NCI-H187 (cell line): ENCODE measurements around the gene DGKB.
"Not testable (repeated sequence)": the region's sequence is repeated elsewhere in the genome, so short reads cannot be mapped to it uniquely, and the experiment has no call there.

Source experiments
- DNase-seq, 2 experiments: peaks; one replicate each; lab custom pipeline; 2025; lab: John Stamatoyannopoulos, UW

DGKB gene

DNA sequence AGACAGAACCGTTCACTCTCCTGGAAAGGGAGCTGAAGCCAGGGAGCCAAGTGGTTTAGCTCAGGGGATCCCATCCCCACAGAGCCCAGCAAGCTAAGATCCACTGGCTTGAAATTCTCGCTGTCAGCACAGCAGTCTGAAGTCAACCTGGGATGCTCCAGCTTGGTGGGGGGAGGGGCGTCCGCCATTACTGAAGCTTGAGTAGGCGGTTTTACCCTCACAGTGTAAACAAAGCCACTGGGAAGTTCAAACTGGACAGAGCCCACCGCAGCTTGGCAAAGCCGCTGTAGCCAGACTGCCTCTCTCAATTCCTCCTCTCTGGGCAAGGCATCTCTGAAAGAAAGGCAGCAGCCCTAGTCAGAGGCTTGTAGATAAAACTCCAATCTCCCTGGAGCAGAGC, 443.7 kb downstream of the DGKB start:
- not testable (repeated sequence) for DNase-seq

DNA sequence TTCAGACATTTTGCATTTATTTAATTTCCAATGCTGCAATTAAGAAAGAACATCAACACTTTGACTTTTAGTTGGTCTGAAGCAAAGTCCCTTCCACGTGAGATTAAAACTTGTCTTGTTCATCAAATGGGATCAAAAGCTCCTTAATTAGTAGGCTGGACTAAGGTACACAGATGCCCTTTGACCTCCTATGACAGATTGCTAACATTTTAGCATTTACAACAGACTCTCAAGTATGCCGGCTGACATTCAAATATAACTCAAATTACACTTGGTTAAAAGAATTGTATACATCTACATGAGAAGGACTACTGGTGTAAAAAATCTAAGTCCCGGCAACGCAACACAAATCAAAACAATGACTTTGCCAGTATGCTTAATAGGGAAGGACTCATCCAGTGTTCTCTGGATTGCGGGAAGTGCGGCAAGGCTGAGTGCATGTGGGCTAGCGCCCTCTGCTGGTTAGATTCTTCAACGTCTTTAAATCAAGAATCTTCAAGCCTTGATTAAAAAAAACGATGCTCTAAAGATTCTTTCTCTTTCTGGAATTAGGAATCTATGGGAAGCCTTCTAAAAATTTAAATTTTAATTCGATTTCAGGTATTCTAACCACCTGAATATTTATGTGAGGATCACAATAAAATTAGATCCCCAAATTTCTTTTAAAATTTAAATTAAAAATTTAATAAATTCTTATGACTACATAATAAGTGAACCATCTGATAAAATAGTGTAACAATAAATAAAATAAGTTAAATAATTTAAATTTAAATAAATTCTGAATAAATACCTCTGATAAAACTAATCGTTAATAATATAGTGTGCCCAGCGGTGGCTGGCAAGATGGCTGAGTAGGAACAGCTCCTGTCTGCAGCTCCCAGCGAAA, 444.7 kb downstream of the DGKB start:
- peak; percentile 36 to 76 for DNase-seq

DNA sequence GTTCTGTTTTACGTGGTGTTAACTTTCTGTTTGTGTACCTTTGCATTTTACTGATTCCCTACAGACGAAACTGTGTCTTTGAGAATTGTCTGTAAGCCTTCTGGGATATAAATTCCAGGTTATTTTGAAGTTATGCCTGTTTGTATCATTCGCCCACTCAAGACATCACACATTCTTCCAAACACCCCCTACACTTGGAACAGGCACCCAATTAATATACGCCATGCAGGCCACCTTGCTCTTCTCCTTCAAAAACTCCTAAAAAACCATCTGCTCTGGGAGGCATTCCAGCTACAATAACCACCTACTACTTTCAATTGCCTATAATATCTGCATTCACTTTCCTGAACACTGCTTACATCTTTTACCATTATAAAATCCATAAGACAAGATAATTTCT, 453.3 kb downstream of the DGKB start:
- no peak for DNase-seq

DNA sequence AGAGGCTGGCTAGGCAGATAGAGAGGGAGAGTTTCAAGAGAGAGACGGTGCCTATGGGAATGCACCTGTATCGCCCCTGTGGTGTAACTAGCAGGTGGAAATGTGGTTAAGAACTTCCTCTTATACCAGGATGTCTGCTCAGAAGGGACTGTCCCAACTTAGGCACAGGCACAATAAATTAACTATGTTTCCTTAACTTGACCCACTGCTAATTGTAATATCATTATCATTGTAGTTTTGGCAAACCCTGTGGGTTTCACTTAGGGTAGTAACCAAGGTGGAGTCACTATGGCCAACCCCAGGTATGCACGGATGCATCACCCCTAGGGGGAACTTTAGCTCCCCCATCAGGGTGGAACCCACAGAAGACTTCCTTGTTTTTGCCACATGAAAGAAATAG, 455.7 kb downstream of the DGKB start:
- no peak for DNase-seq

DNA sequence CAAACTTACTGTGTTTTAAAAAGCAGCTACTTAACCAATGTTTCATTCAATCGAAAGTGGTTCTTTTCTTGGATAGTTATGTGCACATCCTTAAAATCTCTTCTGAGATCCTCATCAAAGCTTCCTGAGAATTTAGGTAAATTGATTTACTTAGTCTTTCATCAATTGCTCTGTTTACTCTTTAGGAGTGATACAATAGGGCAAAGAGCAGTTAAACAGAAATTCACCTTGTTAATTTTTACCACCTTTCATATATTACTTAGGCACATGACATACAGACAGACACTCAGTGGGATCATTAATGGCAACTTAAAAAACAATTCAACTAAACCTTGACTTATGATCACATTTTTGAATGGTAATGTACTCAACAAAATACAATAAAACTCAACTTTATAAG, 456.3 kb downstream of the DGKB start:
- DNase-seq, result no peak

DNA sequence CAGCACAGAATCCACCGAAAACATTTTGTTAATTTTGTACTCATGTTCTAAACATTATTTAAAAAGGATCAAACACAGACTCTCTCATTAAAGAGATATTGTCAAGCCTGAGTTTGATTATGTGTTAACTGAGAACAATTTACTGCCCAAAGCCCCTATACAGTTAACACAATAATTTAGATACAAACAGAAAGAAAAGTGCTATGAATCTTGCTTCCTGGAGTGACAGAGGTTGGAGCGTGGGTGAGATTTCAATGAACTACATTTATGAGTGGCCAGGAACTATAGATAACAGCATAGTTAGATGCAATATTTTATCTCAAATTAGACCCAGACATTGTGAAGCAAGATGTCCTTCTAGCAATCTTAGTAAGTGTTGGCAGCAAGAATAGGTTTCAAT, 464.2 kb downstream of the DGKB start:
- DNase-seq, result no peak

DNA sequence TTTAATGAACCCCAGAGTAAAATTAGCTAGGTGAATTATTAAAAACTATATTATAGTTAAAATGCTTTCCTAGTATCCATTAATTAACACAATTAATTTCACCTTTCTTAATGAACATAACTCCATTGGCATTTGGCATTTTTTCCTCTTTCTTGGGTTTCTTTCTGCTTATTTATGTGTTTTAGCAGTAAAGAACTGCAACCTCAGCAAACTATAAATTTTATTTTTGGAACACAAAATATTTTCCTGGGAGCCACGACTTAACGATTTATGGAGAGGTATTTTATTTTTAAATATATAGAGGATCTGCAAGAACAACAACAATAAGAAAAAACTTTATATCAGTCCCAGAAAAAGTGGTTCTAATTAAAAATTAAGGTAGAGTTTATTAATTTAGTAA, 465.7 kb downstream of the DGKB start:
- no peak for DNase-seq

DNA sequence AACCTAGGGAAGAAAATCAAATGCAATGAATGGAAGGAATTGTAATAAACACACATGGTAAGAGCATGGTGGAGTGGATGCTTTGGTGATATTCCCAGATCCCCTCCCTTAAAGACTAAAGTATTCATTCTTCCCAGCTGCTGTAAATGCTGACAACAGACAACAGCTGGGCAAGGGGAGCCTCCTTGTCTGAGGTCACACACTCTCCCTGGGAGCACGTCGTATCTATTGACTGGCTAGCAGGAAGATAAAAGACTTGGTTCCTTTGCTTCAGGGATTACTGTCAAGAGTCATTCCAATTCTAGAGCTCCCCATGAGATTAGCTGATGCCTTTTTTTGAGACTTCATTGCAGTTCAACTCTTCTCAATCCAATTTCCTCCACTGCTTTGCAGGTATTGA, 469.6 kb downstream of the DGKB start:
- no peak for DNase-seq

DNA sequence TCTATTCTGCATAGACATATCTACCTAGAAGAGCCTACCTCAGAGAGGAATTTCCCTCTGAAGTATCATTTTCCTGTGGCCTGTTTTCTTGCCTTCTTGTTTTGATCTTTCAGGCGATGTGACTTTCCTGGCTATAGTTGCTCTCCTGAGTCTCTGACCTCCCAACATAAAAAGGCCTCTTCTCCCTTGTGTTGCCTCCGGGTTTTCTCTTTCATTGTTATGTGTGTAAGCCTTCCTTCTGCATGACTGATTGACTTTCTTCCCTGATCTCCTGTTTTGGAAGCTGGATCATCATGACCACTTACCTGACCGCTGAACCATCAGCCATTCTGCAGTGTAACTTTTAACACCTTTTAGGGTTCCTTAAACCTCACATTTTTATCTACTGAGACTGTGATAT, 471.6 kb downstream of the DGKB start:
- DNase-seq, result no peak

DNA sequence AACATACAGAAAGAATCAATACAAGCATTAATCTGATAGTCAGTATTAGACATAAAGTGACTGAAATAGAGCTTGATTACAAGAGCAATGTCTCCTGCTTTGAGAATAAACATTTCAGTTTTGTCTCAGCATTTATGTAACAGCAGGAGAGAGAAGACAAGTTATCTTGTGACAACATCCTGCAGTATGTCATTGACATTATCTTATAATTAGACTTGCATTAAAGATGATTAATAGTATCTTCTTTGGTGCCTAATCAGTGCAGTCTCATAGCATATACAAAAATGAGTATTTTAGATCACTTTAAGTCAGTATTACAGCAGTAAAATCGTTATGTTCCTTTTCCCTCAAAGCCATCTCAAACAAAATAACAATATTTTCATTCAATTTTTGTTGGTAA, 477.0 kb downstream of the DGKB start:
- DNase-seq, result no peak

DNA sequence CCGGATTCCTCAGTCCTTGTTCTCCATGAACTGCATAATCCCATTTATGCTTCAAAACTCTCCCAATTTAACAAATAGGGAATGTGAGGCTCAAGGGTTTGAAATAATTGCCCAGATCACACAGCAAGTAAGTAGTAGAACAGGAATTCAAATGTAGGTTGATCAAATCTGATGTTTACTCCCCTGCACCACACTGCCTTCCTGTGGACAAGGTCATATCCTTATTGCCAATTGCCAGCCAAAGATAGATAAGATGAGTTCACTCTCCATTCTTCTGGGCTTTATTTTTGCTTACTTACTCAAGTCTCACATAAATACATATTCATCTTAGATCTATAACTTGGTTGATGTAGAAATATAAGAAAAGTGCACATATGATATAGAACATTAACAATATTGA, 477.9 kb downstream of the DGKB start:
- DNase-seq, result no peak

DNA sequence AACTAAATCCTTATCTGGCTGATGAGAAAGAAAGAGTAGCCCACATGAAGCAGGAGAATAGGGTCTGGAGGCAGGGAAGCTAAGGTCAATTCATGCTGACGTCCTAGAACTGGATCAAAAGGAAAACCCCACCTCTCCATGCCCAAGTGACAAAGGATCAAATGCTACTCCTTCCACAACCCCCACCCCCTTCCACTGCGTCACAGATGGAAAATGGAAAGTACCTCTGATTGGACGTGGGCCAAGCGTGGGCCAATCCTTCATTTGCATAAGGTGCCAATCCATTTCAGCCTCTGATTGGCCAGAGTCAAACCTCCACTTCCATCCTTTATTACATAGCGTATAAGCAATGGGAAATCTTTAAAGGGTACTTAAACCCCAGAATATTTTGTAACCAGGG, 481.8 kb downstream of the DGKB start:
- DNase-seq, result no peak

DNA sequence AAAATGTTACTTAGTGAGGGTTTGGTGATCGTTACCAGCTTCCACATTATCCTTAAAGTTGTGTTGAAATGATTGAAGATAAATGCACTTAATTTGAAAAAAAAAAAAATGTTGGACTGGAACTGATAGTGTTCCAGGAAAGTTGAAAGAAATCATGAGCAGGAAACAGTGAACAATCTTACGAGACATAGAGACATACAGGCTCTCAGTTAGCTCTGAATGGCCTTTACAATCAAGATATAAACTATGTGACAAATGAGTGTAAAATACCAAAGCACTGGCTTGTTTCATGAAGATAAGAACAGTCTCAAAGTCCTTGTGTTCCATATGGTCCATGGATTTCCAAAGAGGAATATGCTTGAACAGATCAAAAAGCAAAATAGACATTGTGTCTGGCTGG, 483.0 kb downstream of the DGKB start:
- no peak for DNase-seq

DNA sequence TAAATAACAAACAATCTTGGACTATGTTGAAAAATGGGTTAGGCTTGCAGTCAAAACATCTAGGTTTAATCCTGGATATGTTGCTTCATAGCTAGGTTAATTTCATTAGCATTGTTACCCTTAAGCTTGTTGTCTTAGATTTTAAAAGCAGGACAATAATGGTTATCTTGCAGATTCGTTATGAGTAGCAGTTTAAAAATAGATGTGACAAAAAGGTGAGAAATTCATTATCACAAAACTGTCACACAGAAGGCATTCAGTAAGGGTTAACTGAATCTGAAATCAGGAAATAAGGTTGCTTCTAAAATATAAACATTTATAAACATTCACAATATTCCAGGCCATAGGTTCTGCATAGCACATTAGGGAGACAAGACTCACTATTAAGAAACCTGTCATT, 483.9 kb downstream of the DGKB start:
- no peak for DNase-seq

DNA sequence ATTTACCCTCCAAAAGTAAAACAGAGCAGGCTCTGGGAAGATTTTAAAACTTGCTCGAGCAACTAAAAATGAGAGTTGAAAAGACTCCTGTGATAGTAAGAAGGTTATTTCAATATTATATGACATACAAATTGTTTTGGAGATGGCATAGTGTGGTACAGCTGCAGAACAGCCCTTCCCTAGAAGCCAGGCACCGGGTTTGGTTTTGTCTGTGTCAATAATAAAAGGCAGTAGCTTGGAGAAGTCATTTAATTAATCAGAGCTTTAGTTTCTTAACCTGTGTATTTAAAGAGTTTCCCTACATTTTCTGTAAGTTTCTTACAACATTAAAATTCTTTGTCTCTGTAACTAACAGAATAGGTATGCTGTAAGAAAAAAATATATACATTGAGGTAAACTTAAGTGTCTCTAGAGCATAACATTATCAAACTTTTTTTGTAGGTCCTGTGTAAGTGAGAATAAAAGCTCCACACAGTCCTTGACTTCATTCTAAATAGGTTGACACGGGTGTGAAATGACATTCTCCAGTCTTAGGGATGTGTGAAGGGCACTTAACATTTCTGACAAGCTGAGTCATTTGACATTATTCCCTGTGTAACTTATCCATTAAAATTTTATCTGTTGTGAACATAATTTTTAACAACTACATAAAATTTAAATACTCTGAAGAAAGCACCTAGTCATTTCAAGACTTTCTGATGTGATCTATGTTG, 488.1 kb downstream of the DGKB start:
- no peak for DNase-seq

DNA sequence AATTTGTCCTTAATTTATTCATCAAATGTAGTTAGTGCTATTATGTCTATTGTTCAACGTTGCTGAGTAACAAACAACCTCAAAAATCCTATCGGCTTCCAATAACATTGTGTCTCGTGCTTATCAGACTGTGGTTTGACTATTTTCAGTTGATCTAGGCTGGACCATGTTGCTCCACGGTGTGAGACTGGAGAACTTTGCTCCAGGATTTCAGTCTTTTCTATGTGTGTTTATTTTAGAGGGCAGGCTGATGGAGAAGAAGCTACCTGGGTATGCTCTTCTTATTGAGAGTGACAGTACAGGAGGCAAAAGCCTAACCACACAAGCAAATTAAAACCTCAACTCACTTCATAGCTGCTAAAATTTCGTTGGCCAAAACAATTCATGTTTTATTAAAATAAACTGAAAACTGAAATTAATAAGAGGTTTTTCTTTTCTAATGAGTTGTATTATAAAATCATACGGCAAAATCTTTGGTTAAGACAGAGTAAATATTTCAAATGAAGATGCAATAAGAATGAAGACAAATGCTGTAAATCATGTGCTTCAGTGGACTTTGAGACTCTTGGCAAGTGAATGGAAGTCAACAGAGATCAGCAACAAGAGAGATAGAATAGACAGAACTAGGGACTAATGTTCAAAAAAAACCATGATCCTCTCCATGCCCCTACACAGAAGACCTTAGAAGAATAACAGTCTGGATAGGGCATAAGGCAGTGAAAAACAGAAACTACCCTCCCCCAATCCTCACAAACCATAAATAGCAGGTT, 495.1 kb downstream of the DGKB start:
- no peak for DNase-seq

DNA sequence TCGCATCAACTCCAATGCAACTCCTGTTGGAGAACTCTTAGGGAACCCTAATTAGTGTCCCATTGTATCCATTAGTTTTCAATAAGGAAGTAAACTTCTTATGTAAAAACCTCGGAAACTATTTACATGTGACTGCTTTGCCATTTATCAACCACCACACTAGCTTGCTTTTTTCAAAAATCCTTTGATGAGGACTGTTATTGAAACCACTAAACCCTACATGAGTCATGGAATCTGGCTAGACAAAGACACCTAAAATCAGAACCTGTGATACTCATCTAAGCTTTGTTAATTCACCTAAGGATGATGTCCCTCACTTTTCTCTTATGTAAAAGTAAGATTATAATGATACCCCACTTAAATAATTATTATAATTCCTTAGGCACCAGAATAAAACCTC, 499.0 kb downstream of the DGKB start:
- DNase-seq, result no peak

DNA sequence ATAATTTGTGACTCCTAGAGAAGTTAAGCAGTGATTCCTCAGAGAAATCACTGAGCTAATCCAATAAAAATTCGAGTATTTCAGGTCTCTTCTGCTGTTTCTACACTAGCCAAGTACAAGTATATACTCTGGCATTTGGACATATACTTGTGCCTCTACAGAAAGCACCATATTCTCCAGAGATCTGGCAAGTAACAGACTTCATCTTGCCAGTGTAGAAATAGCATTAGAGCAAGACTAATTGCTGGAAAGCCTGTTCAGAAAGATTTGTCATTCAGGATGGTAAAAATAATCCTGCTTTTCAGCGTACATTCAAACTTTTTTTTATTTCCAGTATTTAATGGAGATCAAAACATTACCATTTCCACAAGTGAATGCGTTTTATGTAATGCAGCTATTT, 502.3 kb downstream of the DGKB start:
- DNase-seq, result no peak

DNA sequence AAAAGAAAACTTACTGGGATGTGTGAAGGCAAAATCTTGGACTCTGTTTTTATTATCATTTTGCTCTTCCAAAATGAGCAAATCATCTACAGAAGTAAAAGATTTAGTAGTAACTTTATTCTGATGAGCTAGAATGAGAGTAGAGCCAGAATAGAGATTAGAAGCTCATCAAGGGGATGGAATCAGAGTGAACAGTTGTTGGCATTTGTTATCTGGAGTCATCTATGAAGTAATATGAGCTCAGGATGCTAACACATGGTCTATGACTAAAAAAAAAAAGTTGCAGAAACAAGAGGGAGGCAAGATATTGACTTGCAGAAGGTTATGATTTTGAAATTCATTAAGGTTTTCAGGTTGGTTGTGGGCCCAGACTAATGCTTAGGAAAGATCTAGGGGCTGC, 504.0 kb downstream of the DGKB start:
- no peak for DNase-seq

DNA sequence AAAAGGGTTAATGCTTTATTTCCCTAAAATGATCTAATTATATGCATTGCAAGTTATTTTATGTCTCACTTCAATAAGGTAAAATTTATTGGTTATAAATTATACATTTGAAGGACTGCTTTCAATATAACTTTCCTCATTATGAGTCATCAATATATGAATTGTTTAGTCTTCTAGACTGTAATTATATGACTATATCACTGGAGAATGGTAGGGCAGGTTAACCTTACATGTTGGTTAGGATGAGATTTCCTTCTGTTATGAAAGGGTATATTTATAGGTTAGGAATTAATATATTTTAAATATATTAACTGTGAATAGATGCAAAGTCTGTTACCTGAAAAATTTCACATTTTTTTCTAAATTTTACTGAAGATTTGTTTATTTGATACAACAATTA, 506.7 kb downstream of the DGKB start:
- no peak for DNase-seq

DNA sequence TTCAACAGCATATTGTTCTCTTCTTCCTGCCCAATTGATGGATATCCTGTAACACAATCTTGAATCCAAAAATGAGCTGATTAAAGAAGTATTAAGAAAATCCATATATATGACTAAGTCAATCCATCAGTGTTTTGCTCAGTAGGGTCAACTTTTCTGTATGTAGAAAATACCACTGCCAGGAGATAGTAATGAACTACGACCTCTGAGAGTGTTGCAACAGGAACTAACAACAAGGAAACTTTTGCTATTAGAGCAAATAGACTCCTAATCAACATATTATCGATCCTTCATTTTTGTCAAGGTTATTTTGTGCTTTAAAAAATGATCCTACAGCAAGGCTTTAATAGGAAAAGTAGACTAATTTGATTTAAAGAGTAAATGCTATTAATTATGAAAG, 507.8 kb downstream of the DGKB start:
- no peak for DNase-seq

DNA sequence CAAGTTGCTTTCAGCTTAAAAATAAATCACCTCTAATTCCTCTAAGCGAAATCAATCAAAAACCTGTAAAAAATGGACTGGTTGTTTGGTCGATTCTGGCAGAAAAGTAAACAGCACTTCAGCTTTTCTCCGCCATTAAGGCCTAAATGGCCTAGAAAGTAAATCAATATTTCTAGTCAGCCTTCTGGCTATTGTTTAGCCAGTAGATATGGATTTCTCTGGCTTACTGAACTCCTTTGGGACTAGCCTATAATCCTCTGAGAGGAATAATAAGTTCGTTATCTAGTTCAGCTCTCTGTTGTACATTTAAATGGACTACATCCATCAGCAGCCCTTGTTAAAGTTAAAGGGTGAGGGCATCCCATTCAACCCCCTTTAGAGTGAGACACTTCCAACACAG, 513.0 kb downstream of the DGKB start:
- DNase-seq, result peak; percentile 86 to 88

DNA sequence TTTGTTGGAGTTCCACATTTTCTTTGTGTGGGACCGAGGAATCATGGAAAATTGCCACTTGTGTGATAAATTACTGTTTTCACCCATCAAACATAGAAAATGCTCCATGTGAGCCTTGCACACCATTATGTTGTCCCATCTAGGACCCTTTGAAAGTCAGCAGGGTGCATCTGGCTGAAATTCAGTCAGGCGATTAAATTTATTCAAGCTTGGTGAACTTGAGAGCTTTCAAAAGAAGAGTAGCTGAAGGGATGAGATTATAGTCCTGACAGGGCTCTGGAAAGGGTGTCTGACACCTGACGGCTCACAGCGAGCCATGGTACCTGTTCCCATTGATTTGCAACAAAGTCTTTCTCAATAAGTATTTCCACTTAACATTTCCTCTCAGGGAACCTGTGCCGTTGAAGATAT, 513.4 kb downstream of the DGKB start:
- DNase-seq, result peak; percentile 88 to 91
